Measurements from ENCODE around the gene BBIP1. TPM values are rescaled to one million over a fixed set of nuclear protein-coding genes. Genes with fewer than 3 reads are reported as not detected.
A peak's percentile ranks its signal among the peaks of the same experiment; 100 is the strongest.

The BBIP1 gene
- total and polyA plus RNA-seq, 10 of the 15 experiments (the other 5 are each of a cell fraction or from before 2014, with no cell fraction given) = 13.8 to 40.8 (median 31.3) TPM

GRCh38 chr10:110860576-110861241 is 58.3 kb downstream of the BBIP1 start:
- H3K36me3 ChIP-seq (ENCODE audit: control insufficient read depth in 2 of 2, insufficient read depth in 2 of 2, low read length in 1 of 2) = no peaks in the 10 kb centered on the region
- ChIA-PET CTCF (interaction anchor here (0.8 to 5.4 kb wide), 11 partner anchors 7 to 58 kb away, joined by 3 to 68 read pairs (median 5); partner anchors contain the start of genes BBIP1, PDCD4 and SHOC2), RAD21 (ENCODE audit: unreplicated experiment) (interaction anchor here (1.2 to 5.2 kb wide), 12 partner anchors 9 to 112 kb away, joined by 3 to 135 read pairs (median 10); partner anchors contain the start of genes BBIP1 and PDCD4), POLR2A (interaction anchor here (0.6 to 6.7 kb wide), 12 partner anchors 9 to 786 kb away, joined by 3 to 145 read pairs (median 3); partner anchors contain the start of genes BBIP1 and PDCD4), SMC1A (ENCODE audit: uncharacterized antibody, unreplicated experiment) (interaction anchor here (0.6 to 6.8 kb wide), 19 partner anchors 6 to 238 kb away, joined by 3 to 188 read pairs (median 6); partner anchors contain the start of genes BBIP1 and PDCD4)
- H4K20me1 ChIP-seq (ENCODE audit: control insufficient read depth, insufficient read depth) = no peaks in the 10 kb centered on the region
- H3K4me1 ChIP-seq (ENCODE audit: control insufficient read depth, insufficient read depth, low read length) = peaks cover 80% of the 10 kb centered on the region
- H2AFZ ChIP-seq (ENCODE audit: control insufficient read depth, low read depth, low read length) = peak overlapping the region; percentile 56
- H3K9me3 ChIP-seq (replicated peaks; ENCODE audit: control insufficient read depth, insufficient read depth, low read length) = peaks cover 2% of the 10 kb centered on the region; the same call in 1 of the 3 replicates
- peaks cover 2% of the 10 kb centered on the region; the same call in 1 of the 2 replicates for H3K79me2 ChIP-seq (ENCODE audit: control insufficient read depth, insufficient read depth, low read length)
- peak; percentile 68 for ATAC-seq
- in situ Hi-C loops (cut with MboI) = no loop called here
- H3K4me2 ChIP-seq (ENCODE audit: control insufficient read depth, insufficient read depth) = peak overlapping the region; percentile 95
- intact Hi-C loops (cut with micrococcal nuclease; ENCODE audit: unreplicated experiment) = no loop called here
- peak overlapping the region; percentile 78 for H3K9ac ChIP-seq (ENCODE audit: control insufficient read depth, insufficient read depth, low read length)
- FAIRE-seq = peak; percentile 79
- no TSS peak for BruUV-seq (replicated peaks)
- DNase-seq (ENCODE audit: low read depth, low spot score) = peak; percentile 90
- H3K27ac ChIP-seq (ENCODE audit: control insufficient read depth, insufficient read depth) = peak overlapping the region; percentile 98
- 39% methylated on average over 7 of the region's 7 CpGs for WGBS (ENCODE audit: insufficient coverage, insufficient replicate concordance, low lambda C conversion rate, missing lambda C conversion rate)
- peak overlapping the region; percentile 19 for H3K4me3 ChIP-seq
- no peaks in the 10 kb centered on the region for H3K27me3 ChIP-seq (replicated peaks in 1 of 2; ENCODE audit: control insufficient read depth in 2 of 2, insufficient read depth in 2 of 2, low read length in 1 of 2)
- TF ChIP-seq RELB (IDR thresholded peaks at IDR 0.05; ENCODE audit: low read depth) (no peak; the same call in 1 of the 2 replicates), CHD4 (IDR thresholded peaks at IDR 0.05) (no peak), POLR2A (IDR thresholded peaks at IDR 0.05; ENCODE audit: low read depth, low read length) (peak; percentile 66), RAD21 (IDR thresholded peaks at IDR 0.05; ENCODE audit: insufficient read depth, low read depth, low read length) (no peak), CREM (IDR thresholded peaks at IDR 0.05; ENCODE audit: low read depth) (0 out of 2 replicates have a peak, but pooled peaks have one; percentile 8), SRF (IDR thresholded peaks at IDR 0.05; ENCODE audit: low read depth in 2 of 2, low read length in 2 of 2) (no peak), ZNF687 (IDR thresholded peaks at IDR 0.05) (peak; percentile 97), ETV6 (conservative IDR thresholded peaks at IDR 0.05 in 1 of 2, IDR thresholded peaks at IDR 0.05 in 1 of 2; ENCODE audit: borderline replicate concordance in 1 of 2, low read depth in 1 of 2) (peak in 1 of 2 experiments; percentile 61; a peak in 2 of 4 replicates), WRNIP1 (IDR thresholded peaks at IDR 0.05; ENCODE audit: borderline replicate concordance, low read depth, low read length) (no peak; the same call in 1 of the 2 replicates), HDGF (IDR thresholded peaks at IDR 0.05) (peak; percentile 92), YBX1 (IDR thresholded peaks at IDR 0.05) (no peak), ZNF384 (IDR thresholded peaks at IDR 0.05; ENCODE audit: borderline replicate concordance, low read depth, low read length) (no peak), MTA3 (IDR thresholded peaks at IDR 0.05; ENCODE audit: borderline replicate concordance, low read length) (no peak), EGR1 (IDR thresholded peaks at IDR 0.05; ENCODE audit: borderline replicate concordance in 1 of 2, low read depth in 2 of 2, low read length in 2 of 2) (no peak), CHD2 (IDR thresholded peaks at IDR 0.05; ENCODE audit: borderline replicate concordance, low read depth, low read length) (peak; percentile 35; the same call in 1 of the 2 replicates), CBFB (IDR thresholded peaks at IDR 0.05; ENCODE audit: low read depth) (0 out of 2 replicates have a peak, but pooled peaks have one; percentile 20), MEF2A (IDR thresholded peaks at IDR 0.05; ENCODE audit: insufficient read depth, low read depth, low read length) (no peak)

Data from GM12878 (cell line).